MCF 10A (cell line): Measurements from ENCODE around the gene C20orf204. TPM values are rescaled to one million over a fixed set of nuclear protein-coding genes. Genes with fewer than 3 reads are reported as not detected.
A peak's percentile ranks its signal among the peaks of the same experiment; 100 is the strongest.

Experiments
- BruUV-seq: library from RNA; stranded (reverse); fragments of 400-500 nt; replicated peaks from 2 replicates; lab custom pipeline; 2021; lab: Mats Ljungman, UMichigan
- CTCF ChIA-PET: fragments of 300-600 bp; sonication (Branson Sonifier 250); formaldehyde crosslinking; extraction: SDS; loops from one replicate; lab custom pipeline; 2021; ENCODE audit warnings: antibody characterized with exemption, inconsistent platforms; lab: Yijun Ruan, JAX
- POLR2A ChIA-PET: fragments of 300-600, 350-650 bp; sonication (Branson Sonifier 250); formaldehyde crosslinking; extraction: SDS; loops from one replicate; lab custom pipeline; 2020; ENCODE audit warnings: antibody characterized with exemption, inconsistent platforms; lab: Yijun Ruan, JAX
- DNase-seq: peaks from one replicate; pipeline ENCODE4 v3.0.0-alpha.2; 2018; ENCODE audit not compliant: unreplicated experiment
- H3K27ac Mint-ChIP-seq: one replicate; pipeline ENCODE4 v1.8.0; 2022; ENCODE audit warnings: mild to moderate bottlenecking, low read depth, mixed read lengths; ENCODE audit not compliant: unreplicated experiment
- H3K27me3 Mint-ChIP-seq: one replicate; pipeline ENCODE4 v1.8.0; 2022; ENCODE audit warnings: mixed read lengths; ENCODE audit not compliant: insufficient read depth, unreplicated experiment
- H3K36me3 Mint-ChIP-seq: one replicate; pipeline ENCODE4 v1.8.0; 2022; ENCODE audit warnings: mild to moderate bottlenecking, moderate library complexity, mixed read lengths; ENCODE audit not compliant: insufficient read depth, unreplicated experiment
- H3K4me1 Mint-ChIP-seq: one replicate; pipeline ENCODE4 v1.8.0; 2022; ENCODE audit warnings: mixed read lengths; ENCODE audit not compliant: insufficient read depth, unreplicated experiment
- H3K4me3 Mint-ChIP-seq: one replicate; pipeline ENCODE4 v1.8.0; 2022; ENCODE audit warnings: mild to moderate bottlenecking, moderate library complexity, mixed read lengths; ENCODE audit not compliant: unreplicated experiment
- H3K9me3 Mint-ChIP-seq: one replicate; pipeline ENCODE4 v1.8.0; 2022; ENCODE audit warnings: mixed read lengths; ENCODE audit not compliant: unreplicated experiment
- intact Hi-C: fragments of 100-400 bp; cut with micrococcal nuclease; formaldehyde crosslinking; loops from 2 replicates; pipeline ENCODE4 v1.14.1; 2022
- total RNA-seq: library from RNA; stranded (reverse); gene quantifications from 2 replicates; pipeline ENCODE4 v1.2.3, GENCODE V29; 2022
- TF ChIP-seq, protein P1 (sequence below): fragments of 200-600 bp; IDR thresholded peaks from one replicate; pipeline ENCODE4 v1.8.0; 2022; ENCODE audit warnings: antibody characterized with exemption, mild to moderate bottlenecking; ENCODE audit not compliant: unreplicated experiment

The C20orf204 gene
- total RNA-seq, 1 experiment from 2014 or later, result 1.1 TPM

GRCh38 chr20:64049060-64049877 is 13.3 kb downstream of the C20orf204 start, which contains the start of gene SOX18:
Gene SOX18, minus strand, starts transcription at chr20:64049639. Its CDS starts 123 bp downstream, at chr20:64049516.
- ChIA-PET POLR2A (interaction anchor here (0.6 to 3.0 kb wide), 3 partner anchors 11 to 15 kb away, joined by 4 to 11 read pairs (median 5); partner anchors contain the start of gene TCEA2), CTCF (interaction anchor here (0.9 to 13.7 kb wide), 2 partner anchors 8 to 9 kb away, joined by 4 to 284 read pairs; partner anchors contain the start of gene C20orf204)
- H3K27me3 Mint-ChIP-seq, result no peaks in the 10 kb centered on the region
- H3K9me3 Mint-ChIP-seq, result no peaks in the 10 kb centered on the region
- TF ChIP-seq, protein P1, sequence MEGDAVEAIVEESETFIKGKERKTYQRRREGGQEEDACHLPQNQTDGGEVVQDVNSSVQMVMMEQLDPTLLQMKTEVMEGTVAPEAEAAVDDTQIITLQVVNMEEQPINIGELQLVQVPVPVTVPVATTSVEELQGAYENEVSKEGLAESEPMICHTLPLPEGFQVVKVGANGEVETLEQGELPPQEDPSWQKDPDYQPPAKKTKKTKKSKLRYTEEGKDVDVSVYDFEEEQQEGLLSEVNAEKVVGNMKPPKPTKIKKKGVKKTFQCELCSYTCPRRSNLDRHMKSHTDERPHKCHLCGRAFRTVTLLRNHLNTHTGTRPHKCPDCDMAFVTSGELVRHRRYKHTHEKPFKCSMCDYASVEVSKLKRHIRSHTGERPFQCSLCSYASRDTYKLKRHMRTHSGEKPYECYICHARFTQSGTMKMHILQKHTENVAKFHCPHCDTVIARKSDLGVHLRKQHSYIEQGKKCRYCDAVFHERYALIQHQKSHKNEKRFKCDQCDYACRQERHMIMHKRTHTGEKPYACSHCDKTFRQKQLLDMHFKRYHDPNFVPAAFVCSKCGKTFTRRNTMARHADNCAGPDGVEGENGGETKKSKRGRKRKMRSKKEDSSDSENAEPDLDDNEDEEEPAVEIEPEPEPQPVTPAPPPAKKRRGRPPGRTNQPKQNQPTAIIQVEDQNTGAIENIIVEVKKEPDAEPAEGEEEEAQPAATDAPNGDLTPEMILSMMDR, result no peak
- H3K4me3 Mint-ChIP-seq, result peak within 1 kb of the TSS; percentile 10
- intact Hi-C loops, result no loop called here
- no TSS peak for BruUV-seq
- H3K27ac Mint-ChIP-seq, result no peak within 1 kb of the TSS
- peaks cover 17% of the 10 kb centered on the region for H3K4me1 Mint-ChIP-seq
- no peaks in the 10 kb centered on the region for H3K36me3 Mint-ChIP-seq
- no peak for DNase-seq

DNA sequence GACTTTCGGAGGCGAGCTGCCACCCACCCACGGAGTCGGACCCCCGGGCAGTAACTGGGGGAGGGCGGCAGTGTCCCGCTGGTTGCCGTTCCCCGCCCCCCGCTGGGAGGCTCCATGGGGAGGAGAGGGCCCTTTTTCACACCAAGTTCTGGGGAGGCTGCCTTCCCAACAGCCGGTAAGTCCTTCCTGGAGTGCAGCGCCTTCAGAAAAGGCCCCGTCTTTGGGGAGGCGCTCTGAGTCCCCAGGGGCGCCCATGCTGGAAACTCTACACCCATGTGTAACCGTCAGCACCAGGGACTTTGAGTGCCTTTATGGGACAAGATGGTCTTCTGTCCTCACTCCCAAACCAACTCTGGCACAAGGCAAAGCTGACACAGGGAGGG is 13.9 kb downstream of the C20orf204 start:
- POLR2A ChIA-PET, result interaction anchor here (0.6 to 3.0 kb wide), 2 partner anchors 11 to 16 kb away, joined by 5 to 11 read pairs; no protein-coding TSS in a partner anchor
- Mint-ChIP-seq H3K4me1 (peaks cover 12% of the 10 kb centered on the region), H3K9me3 (no peaks in the 10 kb centered on the region), H3K36me3 (no peaks in the 10 kb centered on the region), H3K27me3 (no peaks in the 10 kb centered on the region), H3K4me3 (no peak overlapping the region), H3K27ac (no peak overlapping the region)
- no peak for DNase-seq
- BruUV-seq, result no TSS peak
- intact Hi-C loops, result no loop called here
- TF ChIP-seq, protein P1, result no peak
- CTCF ChIA-PET, result interaction anchor here (13.7 kb wide), 1 partner anchor 9 kb away, joined by 284 read pairs; the partner anchor contains the start of gene C20orf204

DNA sequence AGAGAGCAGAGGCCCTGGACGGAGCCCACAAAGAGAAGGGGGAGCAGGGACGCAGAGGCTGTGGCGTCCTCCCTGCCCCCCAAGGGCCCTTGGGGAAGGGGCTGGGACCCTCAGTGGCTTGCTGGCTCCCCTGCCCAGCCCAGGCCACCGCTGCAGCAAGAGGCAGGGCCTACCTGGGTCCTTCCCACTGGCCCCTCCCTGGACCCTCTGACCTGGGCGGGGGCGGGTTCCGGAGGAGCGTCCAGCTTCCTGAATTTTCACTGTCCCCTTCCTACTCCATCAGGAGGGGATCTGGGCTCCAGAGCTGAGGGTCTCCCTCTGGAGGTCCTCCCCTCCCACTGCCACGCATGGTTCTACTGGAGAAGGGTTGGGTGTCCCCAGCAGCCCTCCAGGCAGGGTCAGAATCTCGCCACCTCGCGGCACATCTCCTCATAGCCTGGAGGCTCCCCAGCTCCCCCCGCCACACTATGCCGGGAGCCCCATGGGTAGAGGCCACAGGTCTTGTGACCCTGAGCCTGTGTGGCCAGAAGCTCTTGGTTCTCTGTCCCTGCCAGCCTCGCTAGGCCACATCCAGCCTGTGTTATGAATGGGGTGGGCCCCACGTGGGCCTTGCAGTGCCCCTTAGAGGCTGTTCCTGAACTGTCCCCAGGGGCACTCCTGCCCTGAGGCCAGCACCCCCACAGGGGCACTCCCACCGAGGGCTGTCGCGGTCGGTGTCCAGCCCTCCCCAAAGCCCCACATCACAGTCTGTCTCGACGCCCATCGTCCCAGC is 14.5 kb downstream of the C20orf204 start:
- no peaks in the 10 kb centered on the region for H3K36me3 Mint-ChIP-seq
- intact Hi-C loops, result no loop called here
- POLR2A ChIA-PET, result interaction anchor here (0.9 to 3.0 kb wide), 2 partner anchors 12 kb away, joined by 3 to 11 read pairs; no protein-coding TSS in a partner anchor
- H3K27me3 Mint-ChIP-seq, result no peaks in the 10 kb centered on the region
- BruUV-seq, result no TSS peak
- H3K9me3 Mint-ChIP-seq, result no peaks in the 10 kb centered on the region
- H3K27ac Mint-ChIP-seq, result no peak overlapping the region
- no peak overlapping the region for H3K4me3 Mint-ChIP-seq
- TF ChIP-seq, protein P1, result no peak
- no peak for DNase-seq
- peaks cover 12% of the 10 kb centered on the region for H3K4me1 Mint-ChIP-seq
- CTCF ChIA-PET, result interaction anchor here (0.6 to 13.7 kb wide), 2 partner anchors 10 to 95 kb away, joined by 3 to 284 read pairs; partner anchors contain the start of gene C20orf204
